Skeletal muscle satellite cell (primary cell): ENCODE measurements around the gene MAMLD1.

ENCODE experiments used
- H3K27me3 ChIP-seq: 2 replicates; pipeline ENCODE4 v1.7.0; 2013; ENCODE audit warnings: low read length; ENCODE audit not compliant: control insufficient read depth, insufficient read depth
- H3K36me3 ChIP-seq: 2 replicates; pipeline ENCODE4 v1.7.0; 2013; ENCODE audit warnings: mild to moderate bottlenecking, control low read depth, low read length; ENCODE audit not compliant: insufficient read depth
- H3K4me1 ChIP-seq: 2 replicates; pipeline ENCODE4 v1.7.0; 2013; ENCODE audit warnings: low read length; ENCODE audit not compliant: control insufficient read depth, insufficient read depth
- H3K4me2 ChIP-seq: 2 replicates; pipeline ENCODE4 v1.7.0; 2013; ENCODE audit warnings: mild to moderate bottlenecking, low read length
- H3K4me3 ChIP-seq: 2 replicates; pipeline ENCODE4 v1.7.0; 2013; ENCODE audit warnings: low read length
- H3K9ac ChIP-seq: 2 replicates; pipeline ENCODE4 v1.7.0; 2013; ENCODE audit warnings: mild to moderate bottlenecking, low read depth, low read length, moderate library complexity
- H3K9me3 ChIP-seq: replicated peaks from 2 replicates; pipeline ENCODE4 v1.7.0; 2013; ENCODE audit warnings: mild to moderate bottlenecking, control low read depth, low read length

MAMLD1 gene

GRCh38 chrX:150525061-150525919, 162.2 kb downstream of the MAMLD1 start:
- Histone ChIP-seq H3K27me3 (no peaks in the 10 kb centered on the region), H3K9me3 (no peaks in the 10 kb centered on the region), H3K4me2 (no peak overlapping the region), H3K4me3 (no peak overlapping the region), H3K4me1 (no peaks in the 10 kb centered on the region), H3K36me3 (no peaks in the 10 kb centered on the region), H3K9ac (no peak overlapping the region)

GRCh38 chrX:150526692-150527091, 163.6 kb downstream of the MAMLD1 start:
- Histone ChIP-seq H3K36me3 (no peaks in the 10 kb centered on the region), H3K4me2 (no peak overlapping the region), H3K4me3 (no peak overlapping the region), H3K4me1 (no peaks in the 10 kb centered on the region), H3K9ac (no peak overlapping the region), H3K9me3 (no peaks in the 10 kb centered on the region), H3K27me3 (no peaks in the 10 kb centered on the region)

GRCh38 chrX:150527108-150527507, 164.0 kb downstream of the MAMLD1 start:
- Histone ChIP-seq H3K4me2 (no peak overlapping the region), H3K9me3 (no peaks in the 10 kb centered on the region), H3K36me3 (no peaks in the 10 kb centered on the region), H3K9ac (no peak overlapping the region), H3K27me3 (no peaks in the 10 kb centered on the region), H3K4me1 (no peaks in the 10 kb centered on the region), H3K4me3 (no peak overlapping the region)

GRCh38 chrX:150529587-150529986, 166.5 kb downstream of the MAMLD1 start:
- Histone ChIP-seq H3K4me1 (no peaks in the 10 kb centered on the region), H3K9ac (no peak overlapping the region), H3K4me2 (no peak overlapping the region), H3K4me3 (no peak overlapping the region), H3K27me3 (no peaks in the 10 kb centered on the region), H3K36me3 (no peaks in the 10 kb centered on the region), H3K9me3 (peaks cover 6% of the 10 kb centered on the region)

- Histone ChIP-seq H3K4me3 (no peak overlapping the region), H3K27me3 (no peaks in the 10 kb centered on the region), H3K36me3 (no peaks in the 10 kb centered on the region), H3K4me2 (no peak overlapping the region), H3K9me3 (peaks cover 6% of the 10 kb centered on the region), H3K4me1 (no peaks in the 10 kb centered on the region), H3K9ac (no peak overlapping the region)
Measured at GRCh38 chrX:150530821-150531220, 167.7 kb downstream of the MAMLD1 start.

- H3K9ac ChIP-seq: no peak overlapping the region
- no peaks in the 10 kb centered on the region for H3K36me3 ChIP-seq
- no peaks in the 10 kb centered on the region for H3K27me3 ChIP-seq
- H3K4me3 ChIP-seq: no peak overlapping the region
- H3K9me3 ChIP-seq: peaks cover 10% of the 10 kb centered on the region
- H3K4me1 ChIP-seq: no peaks in the 10 kb centered on the region
- H3K4me2 ChIP-seq: no peak overlapping the region
Measured at GRCh38 chrX:150531467-150531866, 168.3 kb downstream of the MAMLD1 start.

- Histone ChIP-seq H3K36me3 (no peaks in the 10 kb centered on the region), H3K4me3 (no peak overlapping the region), H3K27me3 (no peaks in the 10 kb centered on the region), H3K4me1 (no peaks in the 10 kb centered on the region), H3K9ac (no peak overlapping the region), H3K9me3 (peaks cover 24% of the 10 kb centered on the region), H3K4me2 (no peak overlapping the region)
Measured at GRCh38 chrX:150533863-150534262, 170.7 kb downstream of the MAMLD1 start.

GRCh38 chrX:150536455-150537116, 173.5 kb downstream of the MAMLD1 start:
- H3K9ac ChIP-seq: no peak overlapping the region
- peaks cover 24% of the 10 kb centered on the region for H3K9me3 ChIP-seq
- no peaks in the 10 kb centered on the region for H3K4me1 ChIP-seq
- H3K27me3 ChIP-seq: no peaks in the 10 kb centered on the region
- H3K4me2 ChIP-seq: no peak overlapping the region
- H3K4me3 ChIP-seq: no peak overlapping the region
- H3K36me3 ChIP-seq: no peaks in the 10 kb centered on the region

GRCh38 chrX:150537851-150538250, 174.7 kb downstream of the MAMLD1 start:
- Histone ChIP-seq H3K4me3 (no peak overlapping the region), H3K9ac (no peak overlapping the region), H3K36me3 (no peaks in the 10 kb centered on the region), H3K4me2 (no peak overlapping the region), H3K27me3 (no peaks in the 10 kb centered on the region), H3K9me3 (peaks cover 24% of the 10 kb centered on the region), H3K4me1 (no peaks in the 10 kb centered on the region)

GRCh38 chrX:150540965-150541364, 177.8 kb downstream of the MAMLD1 start:
- H3K4me3 ChIP-seq: no peak overlapping the region
- no peaks in the 10 kb centered on the region for H3K36me3 ChIP-seq
- no peaks in the 10 kb centered on the region for H3K27me3 ChIP-seq
- H3K4me2 ChIP-seq: no peak overlapping the region
- no peak overlapping the region for H3K9ac ChIP-seq
- no peaks in the 10 kb centered on the region for H3K4me1 ChIP-seq
- H3K9me3 ChIP-seq: peaks cover 16% of the 10 kb centered on the region

GRCh38 chrX:150542846-150543229, 179.7 kb downstream of the MAMLD1 start:
- Histone ChIP-seq H3K4me3 (no peak overlapping the region), H3K27me3 (no peaks in the 10 kb centered on the region), H3K9ac (no peak overlapping the region), H3K36me3 (no peaks in the 10 kb centered on the region), H3K4me1 (peaks cover 12% of the 10 kb centered on the region), H3K4me2 (no peak overlapping the region), H3K9me3 (peaks cover 6% of the 10 kb centered on the region)
